Upper lobe of left lung (tissue), 4 donors: Measurements from ENCODE around the gene DCLRE1B.

Source experiments
- CTCF ChIP-seq, 6 experiments: fragments of 450-650 bp in 4 of 6; fragments of 200-600 bp in 2 of 6; sonication (generic) in 2 of 6; IDR thresholded peaks; one replicate each; pipeline ENCODE4 v1.5.1; 2016 to 2019; ENCODE audit warnings: antibody characterized with exemption in 6 of 6
- EP300 ChIP-seq, 4 donors: sonication (generic); formaldehyde crosslinking; IDR thresholded peaks; one replicate each; pipeline ENCODE4 v1.5.1; 2017; ENCODE audit warnings: antibody characterized with exemption in 4 of 4, control low read depth in 2 of 4

DNA sequence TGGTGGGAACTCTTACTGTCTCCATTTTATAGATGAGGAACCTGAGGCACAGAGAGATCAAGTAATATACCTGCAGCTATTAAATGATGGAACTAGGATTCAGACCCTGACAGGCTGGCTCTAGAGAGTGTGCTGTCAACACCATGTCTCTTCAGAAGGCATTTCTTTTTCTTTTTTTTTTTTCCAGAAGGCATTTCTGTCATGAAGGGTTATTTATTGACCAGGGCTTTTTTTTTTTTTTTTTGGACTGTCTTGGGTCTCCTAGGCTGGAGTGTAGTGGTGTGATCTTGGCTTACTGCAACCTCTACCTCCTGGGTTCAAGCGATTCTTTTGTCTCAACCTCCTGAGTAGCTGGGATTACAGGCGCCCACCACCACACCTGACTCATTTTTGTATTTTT, 46.6 kb downstream of the DCLRE1B start:
- no peak for TF ChIP-seq CTCF (IDR thresholded peaks at IDR 0.05)
- TF ChIP-seq EP300 (IDR thresholded peaks at IDR 0.05), result no peak
